22Rv1 (cell line): ENCODE results near the gene NMNAT2.

Experiments
- ZFX ChIP-seq: fragments of 450-650 bp; IDR thresholded peaks from 2 replicates; pipeline ENCODE4 v1.6.1; 2017; ENCODE audit warnings: antibody characterized with exemption, borderline replicate concordance
- TF ChIP-seq, protein P1 (sequence below): fragments of 450-650 bp; IDR thresholded peaks from 2 replicates; pipeline ENCODE4 v1.5.1; 2017; ENCODE audit warnings: mild to moderate bottlenecking

DNA sequence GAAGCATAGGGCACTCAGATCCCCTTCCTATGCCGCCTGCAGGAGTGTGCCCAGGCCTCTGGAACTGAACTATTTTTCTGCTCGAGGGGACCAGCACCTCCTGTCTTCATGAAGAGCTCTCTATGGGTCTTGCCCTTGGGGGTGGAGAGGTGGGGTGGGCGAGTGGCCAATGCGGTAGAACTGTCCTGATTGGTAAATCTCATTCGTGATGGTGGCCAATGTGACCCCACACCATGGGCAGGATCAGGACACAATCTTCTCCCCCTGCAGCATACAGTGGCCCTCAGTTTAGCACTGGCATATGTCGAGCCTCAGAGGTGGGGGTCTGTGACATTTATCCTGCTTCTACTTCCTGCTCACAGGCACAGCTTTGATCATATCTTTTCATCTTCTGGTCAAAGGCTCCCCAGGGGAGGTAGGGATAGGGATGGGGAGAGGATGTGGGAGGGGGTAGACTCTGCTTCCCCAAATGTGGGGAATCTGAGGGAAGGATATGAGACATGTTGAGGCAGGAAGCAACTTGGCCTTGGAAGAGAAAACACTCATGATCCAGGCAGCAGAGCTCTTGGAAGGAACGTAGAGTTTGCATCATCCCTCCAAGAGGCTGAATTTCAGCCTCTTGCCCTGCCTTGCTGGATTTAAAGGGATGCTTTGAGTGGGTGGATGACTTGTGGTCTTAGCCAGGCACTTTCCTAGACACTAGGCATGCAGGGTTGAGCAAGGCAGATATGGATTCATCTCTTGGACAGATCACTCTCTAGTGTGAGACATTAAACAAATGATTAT is 150.3 kb downstream of the NMNAT2 start:
- TF ChIP-seq, protein P1, sequence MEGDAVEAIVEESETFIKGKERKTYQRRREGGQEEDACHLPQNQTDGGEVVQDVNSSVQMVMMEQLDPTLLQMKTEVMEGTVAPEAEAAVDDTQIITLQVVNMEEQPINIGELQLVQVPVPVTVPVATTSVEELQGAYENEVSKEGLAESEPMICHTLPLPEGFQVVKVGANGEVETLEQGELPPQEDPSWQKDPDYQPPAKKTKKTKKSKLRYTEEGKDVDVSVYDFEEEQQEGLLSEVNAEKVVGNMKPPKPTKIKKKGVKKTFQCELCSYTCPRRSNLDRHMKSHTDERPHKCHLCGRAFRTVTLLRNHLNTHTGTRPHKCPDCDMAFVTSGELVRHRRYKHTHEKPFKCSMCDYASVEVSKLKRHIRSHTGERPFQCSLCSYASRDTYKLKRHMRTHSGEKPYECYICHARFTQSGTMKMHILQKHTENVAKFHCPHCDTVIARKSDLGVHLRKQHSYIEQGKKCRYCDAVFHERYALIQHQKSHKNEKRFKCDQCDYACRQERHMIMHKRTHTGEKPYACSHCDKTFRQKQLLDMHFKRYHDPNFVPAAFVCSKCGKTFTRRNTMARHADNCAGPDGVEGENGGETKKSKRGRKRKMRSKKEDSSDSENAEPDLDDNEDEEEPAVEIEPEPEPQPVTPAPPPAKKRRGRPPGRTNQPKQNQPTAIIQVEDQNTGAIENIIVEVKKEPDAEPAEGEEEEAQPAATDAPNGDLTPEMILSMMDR = no peak
- TF ChIP-seq ZFX = no peak
